Parathyroid adenoma (tissue), 2 donors: Measurements from ENCODE around the gene RXFP4.

Experiments used
- H2AFZ ChIP-seq: fragments of 300-600 bp; sonication (generic); one replicate; pipeline ENCODE4 v1.7.0; 2017; ENCODE audit warnings: antibody characterized with exemption, mild to moderate bottlenecking
- H3K27ac ChIP-seq: fragments of 300-600 bp; sonication (generic); one replicate; pipeline ENCODE4 v1.7.0; 2017
- H3K27me3 ChIP-seq: fragments of 300-600 bp; sonication (generic); one replicate; pipeline ENCODE4 v1.7.0; 2017; ENCODE audit warnings: low read length; ENCODE audit not compliant: control insufficient read depth, insufficient read depth
- H3K36me3 ChIP-seq: fragments of 300-600 bp; sonication (generic); one replicate; pipeline ENCODE4 v1.7.0; 2017; ENCODE audit warnings: low read length; ENCODE audit not compliant: control insufficient read depth, insufficient read depth
- H3K4me1 ChIP-seq: fragments of 300-600 bp; sonication (generic); one replicate; pipeline ENCODE4 v1.7.0; 2017; ENCODE audit warnings: control low read depth
- H3K4me2 ChIP-seq: fragments of 300-600 bp; sonication (generic); one replicate; pipeline ENCODE4 v1.7.0; 2017; ENCODE audit warnings: low read length
- H3K4me3 ChIP-seq: fragments of 300-600 bp; sonication (generic); one replicate; pipeline ENCODE4 v1.7.0; 2017; ENCODE audit warnings: low read depth, low read length
- H3K79me2 ChIP-seq: fragments of 300-600 bp; sonication (generic); one replicate; pipeline ENCODE4 v1.7.0; 2017; ENCODE audit warnings: control low read depth
- H3K9ac ChIP-seq: fragments of 300-600 bp; sonication (generic); one replicate; pipeline ENCODE4 v1.7.0; 2017; ENCODE audit warnings: mild to moderate bottlenecking
- H3K9me3 ChIP-seq: fragments of 300-600 bp; sonication (generic); one replicate; pipeline ENCODE4 v1.7.0; 2017; ENCODE audit warnings: low read length; ENCODE audit not compliant: control insufficient read depth
- TF ChIP-seq, protein P1 (sequence below): fragments of 300-600 bp; sonication (generic); IDR thresholded peaks from one replicate; pipeline ENCODE4 v1.7.0; 2017; ENCODE audit warnings: antibody characterized with exemption, mild to moderate bottlenecking
- donor health status: primary hyperparathyroidism.

Gene RXFP4

GRCh38 chr1:155978973-155979429 is 37.6 kb downstream of the RXFP4 start:
- Histone ChIP-seq H3K4me2 (peak overlapping the region; percentile 85), H3K36me3 (no peaks in the 10 kb centered on the region), H3K27ac (peak overlapping the region; percentile 80), H3K9me3 (no peaks in the 10 kb centered on the region), H3K79me2 (no peaks in the 10 kb centered on the region), H3K27me3 (no peaks in the 10 kb centered on the region), H3K4me3 (peak overlapping the region; percentile 92), H3K9ac (no peak overlapping the region), H3K4me1 (peaks cover 21% of the 10 kb centered on the region), H2AFZ (peak overlapping the region; percentile 77)
- TF ChIP-seq, protein P1, sequence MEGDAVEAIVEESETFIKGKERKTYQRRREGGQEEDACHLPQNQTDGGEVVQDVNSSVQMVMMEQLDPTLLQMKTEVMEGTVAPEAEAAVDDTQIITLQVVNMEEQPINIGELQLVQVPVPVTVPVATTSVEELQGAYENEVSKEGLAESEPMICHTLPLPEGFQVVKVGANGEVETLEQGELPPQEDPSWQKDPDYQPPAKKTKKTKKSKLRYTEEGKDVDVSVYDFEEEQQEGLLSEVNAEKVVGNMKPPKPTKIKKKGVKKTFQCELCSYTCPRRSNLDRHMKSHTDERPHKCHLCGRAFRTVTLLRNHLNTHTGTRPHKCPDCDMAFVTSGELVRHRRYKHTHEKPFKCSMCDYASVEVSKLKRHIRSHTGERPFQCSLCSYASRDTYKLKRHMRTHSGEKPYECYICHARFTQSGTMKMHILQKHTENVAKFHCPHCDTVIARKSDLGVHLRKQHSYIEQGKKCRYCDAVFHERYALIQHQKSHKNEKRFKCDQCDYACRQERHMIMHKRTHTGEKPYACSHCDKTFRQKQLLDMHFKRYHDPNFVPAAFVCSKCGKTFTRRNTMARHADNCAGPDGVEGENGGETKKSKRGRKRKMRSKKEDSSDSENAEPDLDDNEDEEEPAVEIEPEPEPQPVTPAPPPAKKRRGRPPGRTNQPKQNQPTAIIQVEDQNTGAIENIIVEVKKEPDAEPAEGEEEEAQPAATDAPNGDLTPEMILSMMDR, result no peak

DNA sequence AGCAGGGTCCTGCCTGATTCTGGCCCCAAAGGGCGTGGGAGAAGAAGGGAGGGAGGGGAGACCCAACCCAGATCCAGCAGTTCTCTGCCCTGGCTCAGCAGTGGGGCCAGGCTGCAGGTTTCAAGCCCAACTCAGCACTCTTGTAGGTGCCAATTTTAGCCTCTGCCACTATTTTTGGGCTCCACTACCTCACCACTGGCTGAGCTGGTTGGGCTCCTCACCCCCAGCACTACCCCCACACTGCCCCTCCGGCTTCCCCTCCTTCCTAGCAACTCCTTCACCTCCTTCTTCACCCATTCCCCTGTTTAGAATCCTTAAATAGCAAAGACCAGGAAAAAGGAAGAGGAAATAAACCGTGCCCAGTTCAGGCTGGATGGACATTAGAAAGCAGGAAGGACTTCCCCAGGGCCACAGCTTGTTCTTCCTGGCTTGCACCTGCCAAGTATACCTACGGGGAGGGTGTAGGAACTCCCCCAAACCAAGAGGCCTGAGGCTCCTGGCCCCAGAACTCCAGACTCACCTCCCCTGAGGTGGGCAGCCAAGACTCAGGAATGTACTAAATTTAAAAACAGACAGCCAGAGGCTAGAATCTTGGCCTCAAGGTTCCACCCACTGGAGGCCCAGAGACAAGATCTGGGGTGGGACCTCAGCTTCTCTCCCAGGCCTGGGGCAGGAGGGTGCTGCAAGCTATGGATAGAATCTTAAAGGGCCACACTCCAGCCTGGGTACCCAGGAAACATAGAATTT is 38.3 kb downstream of the RXFP4 start:
- Histone ChIP-seq H3K4me3 (peak overlapping the region; percentile 92), H3K9ac (no peak overlapping the region), H3K27me3 (no peaks in the 10 kb centered on the region), H3K79me2 (no peaks in the 10 kb centered on the region), H3K4me2 (peak overlapping the region; percentile 85), H2AFZ (no peak overlapping the region), H3K36me3 (no peaks in the 10 kb centered on the region), H3K4me1 (peaks cover 26% of the 10 kb centered on the region), H3K9me3 (no peaks in the 10 kb centered on the region), H3K27ac (peak overlapping the region; percentile 80)
- TF ChIP-seq, protein P1, result no peak

DNA sequence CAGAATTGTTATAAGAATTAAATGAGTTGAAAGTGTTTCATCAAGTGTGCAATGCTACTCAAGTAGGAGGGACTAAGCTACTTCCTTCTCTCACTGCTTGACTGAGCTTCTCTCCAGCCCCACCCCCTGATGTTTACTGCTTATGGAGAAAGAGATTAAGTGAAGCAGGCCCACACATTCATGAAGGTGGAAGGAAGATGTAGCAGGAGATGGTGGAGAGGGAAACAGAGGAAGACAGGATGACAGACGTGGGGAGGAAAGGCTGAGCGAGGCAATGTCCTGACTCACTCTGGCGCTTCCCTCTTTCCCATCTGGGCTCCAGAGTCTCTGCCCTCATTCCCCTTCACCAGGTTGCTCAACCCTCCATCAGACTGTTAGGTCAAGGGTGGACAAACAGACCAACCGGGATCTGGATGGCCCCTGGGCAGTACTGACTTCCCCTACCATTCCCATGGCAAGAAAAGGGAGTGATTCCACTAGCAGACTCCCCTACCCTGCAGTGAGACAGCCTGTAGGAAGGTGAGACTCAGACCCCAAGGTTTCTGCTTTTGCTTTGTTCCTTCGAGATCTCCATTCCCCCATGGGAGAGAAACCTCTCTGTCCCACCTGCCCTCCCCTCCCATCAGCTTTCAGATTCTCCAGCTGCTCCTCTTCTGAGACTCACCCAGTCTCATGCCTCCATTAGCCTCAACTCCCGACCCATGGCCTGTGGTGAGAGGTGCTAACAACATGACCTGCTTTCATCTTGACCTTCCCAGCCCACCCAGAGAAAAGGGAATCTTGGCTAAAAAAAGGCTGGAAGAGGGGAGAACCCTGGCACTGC is 40.0 kb downstream of the RXFP4 start:
- H3K27ac ChIP-seq, result peak overlapping the region; percentile 15
- no peak overlapping the region for H3K4me3 ChIP-seq
- H3K9me3 ChIP-seq, result no peaks in the 10 kb centered on the region
- H3K27me3 ChIP-seq, result no peaks in the 10 kb centered on the region
- H3K4me2 ChIP-seq, result peak overlapping the region; percentile 25
- H3K9ac ChIP-seq, result no peak overlapping the region
- TF ChIP-seq, protein P1, result no peak
- H3K36me3 ChIP-seq, result no peaks in the 10 kb centered on the region
- peaks cover 26% of the 10 kb centered on the region for H3K4me1 ChIP-seq
- no peaks in the 10 kb centered on the region for H3K79me2 ChIP-seq
- H2AFZ ChIP-seq, result no peak overlapping the region

DNA sequence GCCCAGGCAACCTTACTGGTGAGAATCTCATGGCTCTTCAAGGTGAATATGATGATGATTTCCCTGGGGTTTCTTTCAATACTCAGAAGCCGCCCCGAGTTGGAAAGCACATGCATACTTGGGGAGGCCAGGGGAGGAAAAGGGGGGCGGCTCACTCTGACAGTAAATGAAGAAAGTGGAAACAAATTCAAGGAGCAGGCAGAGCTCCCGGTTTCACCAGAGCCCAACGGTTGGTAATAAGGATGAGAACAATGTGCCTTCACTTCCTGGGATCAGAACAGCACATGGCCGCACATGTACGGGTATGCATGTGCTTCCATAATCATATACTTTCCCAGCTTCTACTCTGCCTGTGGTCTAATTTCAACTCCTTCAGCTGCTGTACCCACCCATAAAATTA is 40.7 kb downstream of the RXFP4 start:
- Histone ChIP-seq H3K9ac (no peak overlapping the region), H3K4me1 (peaks cover 26% of the 10 kb centered on the region), H3K4me2 (no peak overlapping the region), H3K9me3 (no peaks in the 10 kb centered on the region), H3K79me2 (no peaks in the 10 kb centered on the region), H2AFZ (no peak overlapping the region), H3K27ac (no peak overlapping the region), H3K4me3 (no peak overlapping the region), H3K27me3 (no peaks in the 10 kb centered on the region), H3K36me3 (no peaks in the 10 kb centered on the region)
- TF ChIP-seq, protein P1, result no peak
